NCI-H748 (cell line): Measurements from ENCODE around the gene RRAGD.

Experiments used
- DNase-seq: peaks from one replicate; lab custom pipeline; 2025; ENCODE audit not compliant: unreplicated experiment; lab: John Stamatoyannopoulos, UW

Gene RRAGD

DNA sequence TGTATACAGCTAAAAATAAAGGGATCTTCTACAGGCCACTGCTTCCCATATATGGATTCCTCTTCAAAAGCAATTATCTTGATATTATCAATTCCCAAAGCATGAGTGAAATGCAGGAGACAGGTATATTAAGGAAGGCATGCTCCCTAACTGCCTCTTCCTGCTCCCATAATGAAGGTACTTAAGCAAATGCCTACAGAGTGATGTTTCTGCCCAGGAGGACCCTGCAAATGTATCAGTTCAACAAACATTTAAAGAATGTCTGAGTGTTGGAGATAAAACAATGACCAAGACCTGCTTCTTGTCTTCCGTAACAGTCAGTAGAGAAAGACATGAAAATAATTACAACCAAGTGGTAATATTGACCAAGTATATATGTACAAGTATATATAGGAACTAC lies 63.7 kb downstream of the RRAGD start:
- DNase-seq = no peak

DNA sequence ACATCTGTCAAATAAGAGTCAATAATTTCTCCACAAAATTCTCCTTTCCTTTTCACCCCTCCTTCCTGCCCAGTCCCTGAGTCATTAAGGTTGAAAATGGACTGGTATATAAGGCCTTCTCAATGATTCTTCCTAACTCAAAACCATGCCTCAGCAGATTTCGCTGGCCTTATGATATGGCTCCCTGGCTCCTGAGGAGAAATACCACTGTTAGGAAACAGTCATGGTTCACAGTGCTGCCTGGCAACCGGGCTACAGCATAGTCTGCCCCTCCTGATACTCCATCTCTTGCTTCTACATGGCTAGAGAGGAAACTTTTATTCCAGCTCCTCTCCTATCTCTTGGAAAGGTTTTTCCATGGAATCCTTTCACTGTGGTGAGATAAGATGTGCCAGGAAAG lies 64.2 kb downstream of the RRAGD start:
- no peak for DNase-seq

DNA sequence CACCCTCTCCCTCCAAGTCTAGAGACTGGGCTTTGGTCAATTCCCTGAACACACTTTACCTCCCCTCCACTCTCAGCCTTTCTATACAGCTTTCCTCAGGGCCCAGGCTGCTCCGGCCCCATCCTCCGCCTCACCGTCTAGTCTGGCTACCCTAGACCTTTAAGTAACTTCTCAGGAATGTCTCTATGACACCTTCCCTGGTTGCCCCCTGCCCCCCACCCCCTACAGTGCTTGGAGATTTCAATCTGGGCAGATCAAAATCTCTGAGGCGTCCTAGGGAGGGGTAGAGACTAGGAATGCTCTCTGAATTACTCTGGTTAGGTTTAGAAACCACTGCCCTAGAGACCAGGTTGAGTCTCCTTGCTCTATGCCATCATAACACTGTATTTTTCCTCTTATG lies 65.6 kb downstream of the RRAGD start:
- no peak for DNase-seq

DNA sequence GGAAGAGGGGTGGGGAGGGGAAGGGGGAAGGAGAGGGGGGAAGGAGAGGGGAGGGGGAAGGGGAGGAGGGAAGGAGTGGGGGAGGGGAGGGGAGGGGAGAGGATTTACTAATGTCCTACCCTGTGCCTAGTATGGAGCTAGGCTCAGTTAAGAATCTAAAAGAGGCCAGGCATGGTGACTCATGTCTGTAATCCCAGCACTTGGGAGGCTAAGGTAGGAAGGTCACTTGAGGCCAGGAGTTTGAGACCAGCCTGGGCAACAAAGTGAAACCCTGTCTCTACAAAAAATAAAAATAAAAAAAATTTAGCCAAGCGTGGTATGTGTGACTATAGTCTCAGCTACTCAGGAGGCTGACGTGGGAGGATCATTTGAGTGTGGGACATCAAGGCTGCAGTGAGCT lies 72.5 kb downstream of the RRAGD start:
- DNase-seq = no peak

DNA sequence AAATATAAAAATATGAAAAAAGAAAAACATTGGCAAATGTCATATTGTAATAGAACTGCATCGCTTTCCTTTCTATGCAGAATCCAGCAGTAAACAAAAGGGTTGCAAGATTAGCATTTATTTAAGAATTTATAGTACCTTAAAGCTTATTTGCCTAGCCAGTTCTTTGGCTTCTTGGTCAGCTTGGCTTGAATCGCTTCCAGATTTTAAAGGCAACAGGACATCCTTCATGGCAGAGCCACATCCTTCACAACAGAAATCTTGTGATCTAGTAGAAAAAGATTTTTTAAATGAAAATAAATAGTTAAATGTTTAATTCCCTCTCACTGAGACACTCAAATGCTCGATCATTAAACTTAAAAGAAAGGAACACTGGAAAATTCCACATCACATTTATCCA lies 76.9 kb downstream of the RRAGD start:
- no peak for DNase-seq

DNA sequence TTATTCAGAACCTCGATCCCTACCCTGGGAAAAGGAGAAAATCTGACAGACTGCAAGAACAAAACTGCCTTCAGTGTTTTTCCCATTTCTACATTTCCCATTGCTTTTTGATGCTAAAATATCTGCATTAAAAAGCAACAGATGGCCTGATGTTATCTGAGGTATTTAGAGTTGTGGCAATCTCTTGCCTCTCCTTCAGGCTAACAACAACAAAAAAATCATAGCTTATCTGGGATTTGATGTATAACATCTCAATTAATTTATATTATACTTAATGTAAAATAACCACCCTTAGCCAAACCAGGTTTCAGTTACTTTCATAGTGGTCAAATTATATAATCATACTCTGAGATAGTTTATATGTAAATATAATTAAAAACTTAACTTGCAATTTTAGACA lies 81.2 kb downstream of the RRAGD start:
- no peak for DNase-seq

DNA sequence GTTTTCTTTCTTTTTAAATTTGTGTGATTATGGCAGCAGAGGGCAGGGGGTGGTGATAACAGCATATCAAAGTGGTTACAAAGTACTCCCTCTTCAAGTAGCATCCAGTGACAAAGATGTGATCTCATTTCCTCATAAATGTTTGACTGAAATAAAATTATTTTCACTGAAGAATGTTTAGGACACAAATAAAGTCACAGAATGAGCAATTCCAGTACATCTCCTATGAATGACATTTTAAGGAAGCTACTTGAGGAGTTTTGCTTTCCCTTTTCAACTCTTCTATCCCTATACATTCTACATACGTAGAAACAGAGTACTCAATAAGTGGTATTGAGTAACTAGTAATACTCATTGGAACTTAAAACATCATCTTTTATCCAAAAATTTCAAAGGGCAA lies 83.1 kb downstream of the RRAGD start:
- DNase-seq = no peak

DNA sequence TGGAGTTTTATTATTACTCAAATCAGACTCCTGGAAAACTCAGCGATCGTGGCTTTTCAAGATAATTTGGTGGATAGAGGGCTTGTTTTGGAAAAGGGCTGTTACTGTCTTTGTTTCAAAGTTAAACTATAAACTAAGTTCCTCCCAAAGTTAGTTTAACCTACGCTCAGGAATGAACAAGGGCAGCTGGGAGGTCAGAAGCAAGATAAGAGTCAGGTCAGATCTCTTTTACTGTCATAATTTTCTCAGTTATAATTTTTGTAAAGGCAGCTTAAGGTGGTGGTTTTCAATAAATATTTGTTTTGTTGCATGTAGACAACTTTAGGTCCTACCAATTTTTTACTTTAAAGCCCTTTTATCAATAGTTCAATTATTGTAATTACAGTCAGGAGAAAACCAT lies 87.8 kb downstream of the RRAGD start:
- DNase-seq = no peak

DNA sequence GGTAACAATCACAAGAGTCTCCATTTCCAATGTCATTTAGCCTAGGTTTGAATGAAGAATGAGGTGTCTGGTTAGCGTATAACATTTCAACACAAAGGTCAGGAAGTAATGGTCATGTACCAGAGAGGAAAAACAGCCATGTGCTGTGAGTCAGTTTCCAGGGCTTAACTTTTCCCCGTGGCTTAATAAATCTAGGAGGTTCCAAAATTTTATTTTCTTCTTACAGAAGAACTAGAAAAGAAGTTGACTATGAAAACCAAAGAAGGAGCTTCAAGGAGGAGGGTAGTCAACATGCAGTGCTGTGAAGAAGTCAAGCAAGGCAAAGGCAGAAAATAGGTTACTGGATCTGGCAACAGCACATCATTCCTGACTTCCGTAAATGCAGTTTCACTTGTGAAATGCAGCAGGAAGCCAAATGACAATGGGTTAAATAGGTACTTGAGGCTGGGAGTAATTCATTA lies 88.5 kb downstream of the RRAGD start:
- peak; percentile 21 for DNase-seq

DNA sequence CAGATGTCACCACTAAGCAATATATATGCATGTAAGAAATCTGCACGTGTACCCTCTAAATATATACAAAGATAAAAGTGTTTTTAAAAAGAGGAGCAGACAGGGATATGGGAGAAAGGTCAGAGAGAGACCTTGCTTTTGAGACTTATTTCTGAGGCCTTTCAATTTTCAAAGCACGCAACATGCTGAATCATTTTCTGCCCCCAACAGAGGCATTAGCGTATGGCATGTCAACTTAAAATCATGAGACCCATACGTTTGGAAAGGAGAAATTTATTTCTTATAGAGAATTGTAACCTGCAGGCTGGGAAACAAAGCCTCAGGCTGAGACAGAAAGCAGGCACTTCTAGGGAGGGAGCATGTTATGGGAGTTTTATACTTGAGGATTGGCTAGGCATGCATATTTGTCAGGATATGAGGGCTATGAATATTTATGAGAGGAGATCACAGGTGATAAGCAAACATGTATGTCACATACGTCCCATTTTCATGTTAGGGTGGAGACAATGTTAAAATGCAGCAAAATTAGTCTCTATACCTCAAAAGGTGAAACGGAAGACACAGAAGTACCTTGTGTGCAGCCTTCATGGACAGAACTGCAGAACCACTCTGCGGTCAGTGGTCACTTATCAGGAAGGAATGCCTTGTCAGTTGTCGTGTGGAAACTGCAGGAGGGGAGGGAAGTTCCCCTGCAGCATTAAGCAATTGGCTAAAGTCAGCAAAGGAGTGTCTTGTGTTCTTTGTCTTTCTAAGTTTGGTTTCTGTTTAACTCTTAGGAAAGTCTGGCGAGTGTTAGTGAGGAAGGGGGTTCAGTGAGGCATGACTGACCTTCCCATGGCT lies 90.7 kb downstream of the RRAGD start:
- no peak for DNase-seq

DNA sequence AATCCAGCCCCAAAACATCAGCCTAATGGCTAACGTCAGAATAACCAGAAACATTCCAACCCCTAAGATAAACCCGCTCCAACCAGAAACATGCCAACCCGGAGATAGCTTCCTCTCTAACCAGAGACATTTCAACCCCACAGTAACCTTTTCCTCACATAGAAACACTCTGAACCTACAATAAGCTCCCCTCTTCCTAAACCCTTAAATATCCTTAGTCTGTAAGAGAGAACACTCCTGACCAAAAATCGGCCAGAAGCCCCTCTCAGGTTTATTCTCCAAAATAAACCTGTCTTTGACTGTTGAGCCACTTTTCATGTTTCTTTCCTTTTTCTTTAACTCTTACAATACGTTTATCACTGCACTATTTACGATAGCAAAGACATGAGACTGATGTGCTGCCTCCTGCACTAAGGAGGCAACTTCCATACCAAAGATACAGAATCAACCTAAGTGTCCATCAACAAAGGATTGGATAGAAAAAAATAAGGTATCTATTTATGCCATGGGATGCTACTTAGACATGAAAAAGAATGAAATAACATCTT lies 92.0 kb downstream of the RRAGD start:
- no peak for DNase-seq

DNA sequence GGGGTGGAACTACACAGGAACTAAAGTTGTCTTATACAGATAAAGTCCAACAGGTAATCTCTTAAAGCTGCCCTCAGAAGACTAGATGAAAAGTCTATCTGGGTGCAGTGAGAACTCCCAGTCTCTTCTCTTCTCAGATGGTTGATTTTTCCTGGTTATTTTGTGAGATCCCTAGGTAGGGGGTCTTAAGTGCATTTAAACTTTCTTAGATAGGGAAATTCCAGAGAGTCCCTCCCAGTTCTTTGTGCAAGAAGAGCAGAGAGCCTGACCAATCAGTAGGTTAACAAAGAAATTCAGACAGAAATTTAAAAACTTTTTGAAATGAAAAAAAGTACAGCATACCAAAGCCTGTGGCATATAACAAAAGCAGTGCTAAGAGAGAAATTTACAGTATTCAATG lies 95.0 kb downstream of the RRAGD start:
- DNase-seq = no peak

DNA sequence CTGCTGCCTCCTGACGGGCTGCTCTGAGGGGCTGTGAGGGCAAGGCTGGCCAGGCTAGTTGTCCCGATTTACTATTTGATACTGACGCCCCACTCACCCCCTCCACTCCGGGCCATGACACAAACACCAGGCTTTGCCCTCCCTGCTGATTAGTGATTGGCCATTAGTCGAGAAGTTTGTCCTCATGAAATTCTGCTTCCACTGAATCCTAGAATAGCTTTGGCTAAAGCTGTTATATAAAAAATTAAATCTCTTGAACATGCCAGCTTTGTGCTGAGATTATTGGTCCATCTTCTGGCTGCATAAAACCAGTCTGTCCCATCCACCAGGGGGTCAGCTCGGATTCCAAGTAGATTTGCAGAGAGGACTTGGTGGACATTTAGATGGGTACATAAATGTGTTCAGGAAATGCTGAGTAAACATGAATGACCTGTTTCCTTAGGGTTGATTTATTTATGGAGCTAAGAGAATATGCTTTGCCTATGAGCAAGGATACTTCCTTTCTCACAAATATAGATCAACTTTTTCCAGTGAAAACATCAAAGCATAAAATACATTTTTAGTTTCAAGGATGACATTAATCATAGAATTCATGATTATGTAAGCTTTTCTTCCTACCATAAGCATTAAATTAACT lies 96.7 kb downstream of the RRAGD start, which contains the start of gene GABRR2:
Gene GABRR2 (minus strand): TSS at position 51 of the 637 bp plus-strand sequence. CDS start 134 bp downstream, outside the sequence.
- DNase-seq = no peak

DNA sequence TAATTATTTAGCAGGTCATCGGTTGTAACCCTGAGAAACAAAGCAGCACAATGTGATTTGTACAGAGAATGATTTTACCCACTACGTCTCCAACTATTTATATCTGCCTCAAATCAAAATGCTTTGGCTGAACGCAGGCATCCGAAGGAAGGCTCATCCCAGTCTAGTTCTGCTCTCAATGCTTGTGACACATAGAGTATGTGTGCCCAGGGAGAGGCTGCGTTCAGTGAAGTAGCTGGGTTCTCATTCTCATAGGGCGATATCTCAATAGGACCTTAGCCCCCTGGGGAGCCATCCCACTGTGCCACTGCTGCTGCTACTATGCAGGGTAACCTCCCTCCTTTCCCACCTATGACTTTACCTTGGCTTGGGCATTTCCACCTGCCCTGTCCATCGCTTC lies 97.4 kb downstream of the RRAGD start:
- DNase-seq = no peak
